LNCaP clone FGC (cell line): ENCODE results near the gene UNK.

ENCODE experiments used
- DNase-seq: peaks from one replicate; pipeline ENCODE4 v3.0.0-alpha.2; 2011; ENCODE audit warnings: low read depth
- H3K4me3 ChIP-seq: 2 replicates; pipeline ENCODE4 v1.5.1; 2011; ENCODE audit warnings: mild to moderate bottlenecking, low read depth, low read length, control low read depth
- TF ChIP-seq, protein P1 (sequence below): IDR thresholded peaks from 2 replicates; pipeline ENCODE4 v1.5.1; 2012; ENCODE audit warnings: mild to moderate bottlenecking; ENCODE audit not compliant: control insufficient read depth, insufficient read depth; ENCODE audit errors: extremely low read depth

Gene UNK

DNA sequence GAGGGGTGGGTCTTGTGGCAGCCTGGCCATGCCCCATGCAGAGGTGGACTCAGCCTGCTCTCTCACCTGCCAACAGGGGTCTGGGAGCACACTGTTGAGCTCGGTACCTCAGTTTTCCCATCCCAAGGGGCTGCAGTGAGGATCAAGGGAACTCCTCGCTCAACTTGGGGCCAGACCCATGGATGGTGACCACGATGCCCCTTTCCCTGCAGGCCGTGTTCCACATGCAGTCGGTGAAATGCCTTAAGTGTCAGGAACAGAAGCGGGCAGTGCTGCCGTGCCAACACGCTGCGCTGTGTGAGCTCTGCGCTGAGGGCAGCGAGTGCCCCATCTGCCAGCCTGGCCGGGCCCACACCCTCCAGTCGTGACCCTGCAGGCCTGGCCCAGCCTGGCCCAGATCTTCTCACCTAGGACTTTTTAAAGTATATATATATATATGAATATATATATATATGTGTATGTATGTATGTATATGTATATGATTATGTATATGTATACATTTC is 39.5 kb downstream of the UNK start:
- no peak for DNase-seq

DNA sequence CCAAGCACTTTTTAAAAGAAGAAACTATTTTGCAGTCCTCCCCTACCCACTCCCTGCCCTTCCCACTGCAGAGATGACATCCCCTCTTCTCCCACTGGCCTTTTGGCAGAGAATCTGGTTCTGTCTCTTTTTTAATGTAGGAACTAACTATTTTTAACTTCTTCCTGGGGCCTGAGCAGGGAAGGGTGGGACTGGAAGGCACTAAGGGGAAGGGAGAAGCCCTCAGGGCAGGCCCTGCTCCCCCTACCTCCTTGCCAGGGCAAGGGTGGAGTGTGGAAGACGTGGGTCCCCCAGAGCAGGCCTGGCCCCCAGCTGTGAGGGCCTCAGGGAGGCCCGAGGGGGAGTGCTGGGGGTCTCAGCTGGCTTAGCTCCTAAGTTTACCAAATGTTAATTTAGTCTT is 40.1 kb downstream of the UNK start:
- no peak for DNase-seq
- H3K4me3 ChIP-seq, result no peak overlapping the region
- TF ChIP-seq, protein P1, sequence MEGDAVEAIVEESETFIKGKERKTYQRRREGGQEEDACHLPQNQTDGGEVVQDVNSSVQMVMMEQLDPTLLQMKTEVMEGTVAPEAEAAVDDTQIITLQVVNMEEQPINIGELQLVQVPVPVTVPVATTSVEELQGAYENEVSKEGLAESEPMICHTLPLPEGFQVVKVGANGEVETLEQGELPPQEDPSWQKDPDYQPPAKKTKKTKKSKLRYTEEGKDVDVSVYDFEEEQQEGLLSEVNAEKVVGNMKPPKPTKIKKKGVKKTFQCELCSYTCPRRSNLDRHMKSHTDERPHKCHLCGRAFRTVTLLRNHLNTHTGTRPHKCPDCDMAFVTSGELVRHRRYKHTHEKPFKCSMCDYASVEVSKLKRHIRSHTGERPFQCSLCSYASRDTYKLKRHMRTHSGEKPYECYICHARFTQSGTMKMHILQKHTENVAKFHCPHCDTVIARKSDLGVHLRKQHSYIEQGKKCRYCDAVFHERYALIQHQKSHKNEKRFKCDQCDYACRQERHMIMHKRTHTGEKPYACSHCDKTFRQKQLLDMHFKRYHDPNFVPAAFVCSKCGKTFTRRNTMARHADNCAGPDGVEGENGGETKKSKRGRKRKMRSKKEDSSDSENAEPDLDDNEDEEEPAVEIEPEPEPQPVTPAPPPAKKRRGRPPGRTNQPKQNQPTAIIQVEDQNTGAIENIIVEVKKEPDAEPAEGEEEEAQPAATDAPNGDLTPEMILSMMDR, result no peak

More for the DNA sequence above, 39.5 kb downstream of the UNK start:
- TF ChIP-seq, protein P1, result no peak
- H3K4me3 ChIP-seq, result no peak overlapping the region

DNA sequence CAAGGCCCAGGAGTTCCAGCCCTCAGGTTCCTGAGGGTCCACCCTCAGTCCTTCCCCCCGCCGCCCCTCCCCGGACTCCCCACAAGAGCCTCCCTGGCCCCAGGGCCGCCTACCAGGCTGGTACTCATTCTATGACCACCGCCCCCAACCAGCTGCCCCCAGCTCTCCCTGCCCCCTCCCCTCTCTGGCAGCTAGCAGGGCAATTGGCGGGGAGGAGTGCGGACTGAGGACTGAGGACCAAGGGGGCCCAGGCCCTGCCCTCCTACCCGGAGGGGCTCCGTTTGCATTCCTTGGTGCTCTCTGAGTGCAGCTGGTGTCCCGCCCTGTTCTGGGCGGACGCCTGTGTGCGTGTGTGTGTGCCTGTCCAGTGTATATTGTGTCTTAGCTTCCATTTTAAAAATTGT is 40.5 kb downstream of the UNK start:
- no peak for DNase-seq
- TF ChIP-seq, protein P1, result no peak

DNA sequence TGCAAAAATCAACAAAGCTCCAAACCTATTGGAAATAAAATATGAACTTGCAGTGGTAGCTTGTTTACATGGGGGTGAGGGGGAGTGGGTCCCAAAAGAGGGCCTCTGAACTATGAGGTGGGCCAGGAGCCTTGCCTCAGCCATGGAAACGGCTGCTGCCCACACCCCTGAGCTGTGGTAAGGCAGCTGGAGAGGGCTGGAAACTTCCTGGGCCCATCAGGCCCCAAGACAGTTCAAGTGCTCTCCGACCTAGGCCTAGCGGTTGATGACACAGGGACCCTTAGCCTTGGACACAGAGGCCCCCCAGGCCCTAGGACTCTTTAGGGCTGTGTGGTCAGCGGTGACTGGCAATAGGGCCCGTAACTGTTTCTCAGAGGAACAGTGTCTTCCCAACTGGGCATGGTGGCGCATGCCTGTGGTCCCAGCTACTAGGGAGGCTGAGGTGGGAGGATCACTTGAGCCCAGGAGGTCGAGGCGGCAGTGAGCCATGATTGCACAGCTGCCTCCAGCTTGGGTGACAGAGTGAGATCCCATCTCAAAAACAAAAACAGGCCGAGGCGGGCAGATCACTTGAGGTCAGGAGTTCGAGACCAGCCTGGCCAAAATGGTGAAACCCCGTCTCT is 41.3 kb downstream of the UNK start:
- no peak for DNase-seq
- no peak overlapping the region for H3K4me3 ChIP-seq
- TF ChIP-seq, protein P1, result no peak

More for the DNA sequence above, 40.5 kb downstream of the UNK start:
- H3K4me3 ChIP-seq, result no peak overlapping the region

DNA sequence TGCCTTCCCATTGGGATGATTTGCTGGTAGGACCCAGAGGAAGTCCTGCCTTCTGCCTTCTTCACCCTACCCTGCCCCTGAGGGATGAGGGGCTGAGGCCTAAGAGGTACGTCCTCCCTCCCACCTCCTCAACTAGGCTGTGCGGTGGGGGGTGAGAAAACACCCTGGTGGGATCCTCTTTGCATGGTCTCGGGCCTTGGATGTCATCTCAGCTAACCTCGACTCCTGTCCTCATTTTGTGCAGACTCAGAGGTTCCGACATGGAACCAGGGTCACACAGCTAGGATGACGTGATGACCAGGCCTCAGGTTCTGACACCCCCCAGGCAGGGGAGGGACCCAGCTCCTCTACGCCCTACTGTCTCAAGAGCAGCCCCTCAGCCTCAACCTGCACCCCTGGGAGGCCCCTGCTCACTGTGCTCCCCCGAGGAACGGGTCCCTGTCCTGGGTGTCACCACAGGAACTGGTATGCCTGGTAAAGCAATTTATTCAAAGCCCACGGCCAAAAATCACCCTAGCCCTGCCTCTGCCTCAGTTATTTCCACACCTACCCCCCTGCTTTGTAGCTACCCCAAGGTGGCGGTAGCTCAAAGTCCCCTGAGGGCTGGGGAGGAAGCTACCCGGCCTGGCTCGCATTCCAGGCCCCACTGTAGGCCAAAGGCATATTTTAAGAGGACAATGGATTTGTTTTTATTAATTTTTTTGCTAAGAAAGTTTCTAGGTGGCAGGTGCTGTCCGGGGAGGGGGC is 42.1 kb downstream of the UNK start:
- no peak for DNase-seq
- H3K4me3 ChIP-seq, result no peak overlapping the region
- TF ChIP-seq, protein P1, result no peak

DNA sequence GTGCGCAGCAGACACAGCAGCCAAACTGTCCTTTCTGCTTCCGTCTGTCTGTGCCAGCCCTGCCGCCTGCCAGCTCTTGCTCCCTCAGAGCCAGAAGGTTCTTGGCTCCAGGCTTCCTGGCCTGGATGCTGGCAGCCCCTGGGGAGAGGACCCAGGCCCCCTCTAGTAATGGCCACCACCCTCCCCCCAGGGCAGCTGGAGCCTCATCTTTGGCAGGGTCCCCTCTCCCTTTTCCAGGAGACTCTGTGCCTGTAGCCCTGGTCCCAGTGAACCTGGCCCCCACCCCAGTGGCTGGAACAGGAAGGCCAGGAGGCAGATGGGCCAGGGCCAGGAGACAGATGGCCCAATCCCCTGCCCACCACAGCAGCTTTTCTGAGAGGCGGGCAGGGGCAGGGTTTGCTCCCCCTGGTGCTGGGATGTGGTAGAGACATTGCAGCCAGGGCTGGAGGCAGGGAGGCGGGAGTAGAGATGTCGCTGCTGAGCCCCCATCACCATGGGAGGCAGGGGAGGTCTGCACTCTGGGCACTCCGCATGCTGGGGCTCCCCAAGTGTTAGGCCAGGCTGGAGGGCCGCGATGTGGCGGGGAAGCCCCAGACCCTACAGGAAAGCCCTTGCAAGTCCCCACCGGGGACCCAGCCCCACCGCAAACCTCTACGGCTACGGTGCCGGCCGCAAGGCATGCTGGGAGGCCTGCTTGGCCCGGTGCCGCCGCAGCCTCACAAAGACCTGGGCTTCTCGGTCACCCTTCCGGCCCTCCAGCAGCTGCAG is 42.9 kb downstream of the UNK start:
- no peak for DNase-seq
- no peak overlapping the region for H3K4me3 ChIP-seq
- TF ChIP-seq, protein P1, result peak; percentile 44
